Small intestine (tissue), 7 donors: Measurements from ENCODE around the gene SGMS1. TPM values are rescaled to one million over a fixed set of nuclear protein-coding genes. Genes with fewer than 3 reads are reported as not detected.

Source experiments
- DNase-seq, 2 donors: peaks; one replicate each; pipeline versions ENCODE4 v3.0.0 to v3.0.0-alpha.2; 2013
- FAIRE-seq: peaks from 2 replicates; lab custom pipeline; 2012; peaks lifted over from hg19 to GRCh38; lab: Jason Lieb, UNC
- H3K27ac ChIP-seq, 3 donors: one replicate each; pipeline ENCODE4 v1.5.1; 2013; ENCODE audit warnings: low read length in 2 of 3, mild to moderate bottlenecking in 2 of 3, control low read depth in 1 of 3, inconsistent platforms in 1 of 3, low read depth in 1 of 3, moderate library complexity in 1 of 3
- H3K27me3 ChIP-seq, 3 donors: one replicate each; pipeline ENCODE4 v1.6.1; 2013; ENCODE audit warnings: low read length in 3 of 3, inconsistent platforms in 1 of 3; ENCODE audit not compliant: control insufficient read depth in 3 of 3, insufficient read depth in 3 of 3
- H3K36me3 ChIP-seq, 3 donors: one replicate each; pipeline ENCODE4 v1.6.1; 2013; ENCODE audit warnings: low read length in 3 of 3, inconsistent platforms in 1 of 3, low read depth in 1 of 3, mild to moderate bottlenecking in 1 of 3, moderate library complexity in 1 of 3; ENCODE audit not compliant: control insufficient read depth in 3 of 3, insufficient read depth in 2 of 3
- H3K4me1 ChIP-seq, 3 donors: one replicate each; pipeline ENCODE4 v1.6.1; 2013; ENCODE audit warnings: low read length in 2 of 3, inconsistent platforms in 1 of 3, low read depth in 1 of 3, mild to moderate bottlenecking in 1 of 3, moderate library complexity in 1 of 3; ENCODE audit not compliant: control insufficient read depth in 3 of 3, insufficient read depth in 2 of 3
- H3K4me3 ChIP-seq, 3 donors: one replicate each; pipeline ENCODE4 v1.5.1; 2013; ENCODE audit warnings: low read length in 3 of 3, control low read depth in 1 of 3, inconsistent platforms in 1 of 3, low read depth in 1 of 3, mild to moderate bottlenecking in 1 of 3, moderate library complexity in 1 of 3
- H3K9me3 ChIP-seq, 2 donors: one replicate each; pipeline ENCODE4 v1.6.1; 2013; ENCODE audit warnings: low read depth in 1 of 2, low read length in 1 of 2; ENCODE audit not compliant: control insufficient read depth in 2 of 2, insufficient read depth in 1 of 2
- WGBS, 3 donors: extraction: QIAGEN DNeasy Blood & Tissue Kit; methylation state at CpG; one replicate each; pipeline ENCODE4 v1.1.7; 2013; 5-methylcytosine and 5-hydroxymethylcytosine counted together
- polyA plus RNA-seq, 4 donors: library from polyadenylated mRNA; stranded (reverse) in 3 of 4; unstranded in 1 of 4; fragments of 200-250 nt in 3 of 4; fragments of 120-200 nt in 1 of 4; gene quantifications; one replicate each; pipeline versions ENCODE4 v1.2.1 to v1.2.3, GENCODE V29; 2013
- donor health status: healthy with polysubstance abuse.
- donor health status: control.
- donor health status: control.
- donor health status: Bipolar disorder and iron deficiency.
- donor health status: healthy.

SGMS1 gene
- polyA plus RNA-seq, 4 donors: 7.6 to 28.2 (median 11.4) TPM

GRCh38 chr10:50384238-50384637 lies 239.5 kb downstream of the SGMS1 start:
- Histone ChIP-seq H3K27me3 (no peaks in the 10 kb centered on the region), H3K9me3 (no peaks in the 10 kb centered on the region), H3K36me3 (no peaks in the 10 kb centered on the region), H3K4me1 (peaks cover 0 to 8% (median 1%) of the 10 kb centered on the region in 3 donors), H3K4me3 (no peak overlapping the region), H3K27ac (no peak overlapping the region)
- DNase-seq (no peak), FAIRE-seq (no peak)

- DNase-seq (peak; percentile 27 to 51), FAIRE-seq (no peak)
- WGBS, 3 donors: 25 to 36% (median 26%) methylated on average over 4 of the region's 4 CpGs
- no peaks in the 10 kb centered on the region for H3K27me3 ChIP-seq
- H3K9me3 ChIP-seq: no peaks in the 10 kb centered on the region
- H3K36me3 ChIP-seq: no peaks in the 10 kb centered on the region
- H3K4me1 ChIP-seq: peaks cover 0 to 5% (median 1%) of the 10 kb centered on the region in 3 donors
- no peak overlapping the region for H3K4me3 ChIP-seq
- H3K27ac ChIP-seq: peak overlapping the region in 1 of 3 donors; percentile 31
Observed at GRCh38 chr10:50382576-50383023, 241.2 kb downstream of the SGMS1 start.

GRCh38 chr10:50381642-50382041 lies 242.1 kb downstream of the SGMS1 start:
- Histone ChIP-seq H3K4me3 (no peak overlapping the region), H3K4me1 (peaks cover 0 to 5% (median 1%) of the 10 kb centered on the region in 3 donors), H3K36me3 (no peaks in the 10 kb centered on the region), H3K27me3 (no peaks in the 10 kb centered on the region), H3K27ac (no peak overlapping the region), H3K9me3 (no peaks in the 10 kb centered on the region)
- DNase-seq (no peak), FAIRE-seq (no peak)
- 63 to 73% (median 69%) methylated on average over 3 of the region's 3 CpGs for WGBS, 3 donors

- DNase-seq (no peak), FAIRE-seq (no peak)
- H3K9me3 ChIP-seq: no peaks in the 10 kb centered on the region
- H3K4me3 ChIP-seq: no peak overlapping the region
- H3K27ac ChIP-seq: no peak overlapping the region
- no peaks in the 10 kb centered on the region for H3K36me3 ChIP-seq
- no peaks in the 10 kb centered on the region for H3K27me3 ChIP-seq
- peaks cover 0 to 5% (median 0%) of the 10 kb centered on the region in 3 donors for H3K4me1 ChIP-seq
- WGBS, 3 donors: 56 to 71% (median 71%) methylated on average over 2 of the region's 2 CpGs
Observed at GRCh38 chr10:50379616-50380015, 244.1 kb downstream of the SGMS1 start.

- no peaks in the 10 kb centered on the region for H3K27me3 ChIP-seq
- no peaks in the 10 kb centered on the region for H3K36me3 ChIP-seq
- DNase-seq (no peak), FAIRE-seq (no peak)
- 68 to 97% (median 93%) methylated on average over 2 of the region's 2 CpGs for WGBS, 3 donors
- no peak overlapping the region for H3K27ac ChIP-seq
- H3K4me1 ChIP-seq: peaks cover 0 to 3% (median 0%) of the 10 kb centered on the region in 3 donors
- no peaks in the 10 kb centered on the region for H3K9me3 ChIP-seq
- H3K4me3 ChIP-seq: no peak overlapping the region
Observed at GRCh38 chr10:50375745-50376144, 248.0 kb downstream of the SGMS1 start.

GRCh38 chr10:50375051-50375452 lies 248.7 kb downstream of the SGMS1 start:
- H3K4me1 ChIP-seq: peaks cover 0 to 3% (median 0%) of the 10 kb centered on the region in 3 donors
- no peak for DNase-seq
- H3K4me3 ChIP-seq: no peak overlapping the region
- no peaks in the 10 kb centered on the region for H3K9me3 ChIP-seq
- H3K27me3 ChIP-seq: no peaks in the 10 kb centered on the region
- H3K27ac ChIP-seq: no peak overlapping the region
- FAIRE-seq: no peak
- no peaks in the 10 kb centered on the region for H3K36me3 ChIP-seq

GRCh38 chr10:50373821-50374501 lies 249.8 kb downstream of the SGMS1 start:
- Histone ChIP-seq H3K27me3 (no peaks in the 10 kb centered on the region), H3K4me1 (peaks cover 0 to 3% (median 0%) of the 10 kb centered on the region in 3 donors), H3K36me3 (no peaks in the 10 kb centered on the region), H3K27ac (no peak overlapping the region), H3K9me3 (no peaks in the 10 kb centered on the region), H3K4me3 (no peak overlapping the region)
- WGBS, 3 donors: 52 to 70% (median 59%) methylated on average over 1 of the region's 1 CpG
- DNase-seq (no peak), FAIRE-seq (no peak)

- FAIRE-seq (no peak), DNase-seq (no peak)
- H3K27ac ChIP-seq: no peak overlapping the region
- H3K9me3 ChIP-seq: no peaks in the 10 kb centered on the region
- 93 to 100% (median 97%) methylated on average over 1 of the region's 1 CpG for WGBS, 3 donors
- H3K36me3 ChIP-seq: peaks cover 0 to 2% (median 0%) of the 10 kb centered on the region in 3 donors
- H3K4me1 ChIP-seq: peaks cover 0 to 3% (median 0%) of the 10 kb centered on the region in 3 donors
- no peak overlapping the region for H3K4me3 ChIP-seq
- no peaks in the 10 kb centered on the region for H3K27me3 ChIP-seq
Observed at GRCh38 chr10:50369931-50370330, 253.8 kb downstream of the SGMS1 start.

- Histone ChIP-seq H3K27ac (no peak overlapping the region), H3K4me3 (no peak overlapping the region), H3K36me3 (peaks cover 0 to 2% (median 0%) of the 10 kb centered on the region in 3 donors), H3K9me3 (no peaks in the 10 kb centered on the region), H3K27me3 (no peaks in the 10 kb centered on the region), H3K4me1 (no peaks in the 10 kb centered on the region)
- 74 to 86% (median 84%) methylated on average over 1 of the region's 1 CpG for WGBS, 3 donors
- no peak for FAIRE-seq
- DNase-seq: peak; percentile 28 to 39
Observed at GRCh38 chr10:50367732-50368131, 256.0 kb downstream of the SGMS1 start.
